ENCODE measurements around the gene MPDZ. TPM values are rescaled to one million over a fixed set of nuclear protein-coding genes. Genes with fewer than 3 reads are reported as not detected.

MPDZ gene
- total RNA-seq, 1 experiment from 2014 or later, result 15.3 TPM

DNA sequence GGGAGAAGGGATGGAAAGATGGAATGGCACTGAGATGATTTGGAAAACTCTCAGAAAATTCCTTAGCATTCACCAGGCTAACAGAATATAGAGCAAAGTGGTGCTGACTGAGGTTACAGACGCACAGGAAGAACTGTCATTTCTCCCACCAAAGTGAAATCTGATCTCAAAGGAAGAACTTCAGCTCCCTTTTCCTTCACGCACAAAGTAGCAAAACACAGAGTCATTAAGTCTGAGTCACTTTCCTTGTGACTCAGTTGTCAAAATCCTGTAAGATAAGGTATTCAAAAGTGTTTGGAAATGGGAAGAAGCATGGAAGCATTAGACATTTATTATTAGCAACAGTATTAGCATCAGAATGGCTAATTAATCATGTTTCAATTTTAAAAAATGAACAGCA is 11.7 kb downstream of the MPDZ start:
- ChIA-PET CTCF (no interaction called here), POLR2A (ENCODE audit: unreplicated experiment) (interaction anchor here (0.8 kb wide), 1 partner anchor 1044 kb away, joined by 16 read pairs; no protein-coding TSS in a partner anchor)
- H3K27ac ChIP-seq, result peak overlapping the region; percentile 14
- no peaks in the 10 kb centered on the region for H3K9me2 ChIP-seq (ENCODE audit: insufficient read depth)
- H3K4me2 ChIP-seq, result no peak overlapping the region
- H4K20me1 ChIP-seq (ENCODE audit: insufficient read depth), result no peaks in the 10 kb centered on the region
- H3F3A ChIP-seq (ENCODE audit: insufficient read depth, low read depth), result peaks cover 7% of the 10 kb centered on the region; the same call in 1 of the 2 replicates
- no peak overlapping the region for H2AFZ ChIP-seq
- H3K79me2 ChIP-seq (ENCODE audit: low read depth), result no peaks in the 10 kb centered on the region; the same call in 1 of the 2 replicates
- no peak overlapping the region for H3K4me3 ChIP-seq
- no peaks in the 10 kb centered on the region for H3K9me3 ChIP-seq (ENCODE audit: insufficient read depth, low read depth)
- peaks cover 11% of the 10 kb centered on the region; the same call in 1 of the 2 replicates for H3K4me1 ChIP-seq (replicated peaks; ENCODE audit: insufficient read depth)
- intact Hi-C loops (cut with micrococcal nuclease; ENCODE audit: unreplicated experiment), result no loop called here
- TF ChIP-seq, protein P1, sequence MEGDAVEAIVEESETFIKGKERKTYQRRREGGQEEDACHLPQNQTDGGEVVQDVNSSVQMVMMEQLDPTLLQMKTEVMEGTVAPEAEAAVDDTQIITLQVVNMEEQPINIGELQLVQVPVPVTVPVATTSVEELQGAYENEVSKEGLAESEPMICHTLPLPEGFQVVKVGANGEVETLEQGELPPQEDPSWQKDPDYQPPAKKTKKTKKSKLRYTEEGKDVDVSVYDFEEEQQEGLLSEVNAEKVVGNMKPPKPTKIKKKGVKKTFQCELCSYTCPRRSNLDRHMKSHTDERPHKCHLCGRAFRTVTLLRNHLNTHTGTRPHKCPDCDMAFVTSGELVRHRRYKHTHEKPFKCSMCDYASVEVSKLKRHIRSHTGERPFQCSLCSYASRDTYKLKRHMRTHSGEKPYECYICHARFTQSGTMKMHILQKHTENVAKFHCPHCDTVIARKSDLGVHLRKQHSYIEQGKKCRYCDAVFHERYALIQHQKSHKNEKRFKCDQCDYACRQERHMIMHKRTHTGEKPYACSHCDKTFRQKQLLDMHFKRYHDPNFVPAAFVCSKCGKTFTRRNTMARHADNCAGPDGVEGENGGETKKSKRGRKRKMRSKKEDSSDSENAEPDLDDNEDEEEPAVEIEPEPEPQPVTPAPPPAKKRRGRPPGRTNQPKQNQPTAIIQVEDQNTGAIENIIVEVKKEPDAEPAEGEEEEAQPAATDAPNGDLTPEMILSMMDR (conservative IDR thresholded peaks at IDR 0.05), result no peak
- no peak for TF ChIP-seq EZH2 (IDR thresholded peaks at IDR 0.05; ENCODE audit: low read depth)
- no peaks in the 10 kb centered on the region for H3K27me3 ChIP-seq (ENCODE audit: insufficient read depth, low read depth)
- no TSS peak for BruUV-seq (replicated peaks)
- no peaks in the 10 kb centered on the region for H3K36me3 ChIP-seq (ENCODE audit: low read depth)
- peak in 1 of 2 experiments; percentile 61 for DNase-seq

DNA sequence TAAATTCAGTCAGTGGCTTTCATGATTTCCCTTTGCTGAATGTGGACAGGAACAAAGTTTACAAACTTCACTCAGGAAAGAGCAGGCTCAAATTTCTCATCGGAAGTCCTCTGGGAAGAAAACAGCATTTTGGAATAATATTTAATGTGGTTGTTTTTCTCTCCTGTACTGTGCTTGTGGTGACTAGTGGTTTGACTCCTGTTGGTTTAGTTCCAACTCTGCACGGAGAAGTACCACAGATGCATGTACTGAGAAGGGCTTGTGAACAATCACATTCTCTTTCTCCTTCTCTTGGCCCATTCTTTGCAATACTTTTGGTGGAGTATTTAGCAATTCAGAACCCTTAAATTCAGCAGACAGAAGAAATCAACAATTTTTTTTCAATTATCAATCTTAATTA is 13.3 kb downstream of the MPDZ start:
- CTCF ChIA-PET, result no interaction called here
- no peaks in the 10 kb centered on the region for H3K9me2 ChIP-seq (ENCODE audit: insufficient read depth)
- H3K9me3 ChIP-seq (ENCODE audit: insufficient read depth, low read depth), result no peaks in the 10 kb centered on the region
- H3K27ac ChIP-seq, result no peak overlapping the region
- no TSS peak for BruUV-seq (replicated peaks)
- TF ChIP-seq, protein P1 (conservative IDR thresholded peaks at IDR 0.05), result no peak
- no peak for TF ChIP-seq EZH2 (IDR thresholded peaks at IDR 0.05; ENCODE audit: low read depth)
- peaks cover 11% of the 10 kb centered on the region; the same call in 1 of the 2 replicates for H3K4me1 ChIP-seq (replicated peaks; ENCODE audit: insufficient read depth)
- POLR2A ChIA-PET (ENCODE audit: unreplicated experiment), result no interaction called here
- H3K36me3 ChIP-seq (ENCODE audit: low read depth), result no peaks in the 10 kb centered on the region
- H3K4me3 ChIP-seq, result no peak overlapping the region
- no peaks in the 10 kb centered on the region for H3K27me3 ChIP-seq (ENCODE audit: insufficient read depth, low read depth)
- no peaks in the 10 kb centered on the region; the same call in 1 of the 2 replicates for H3K79me2 ChIP-seq (ENCODE audit: low read depth)
- intact Hi-C loops (cut with micrococcal nuclease; ENCODE audit: unreplicated experiment), result no loop called here
- H4K20me1 ChIP-seq (ENCODE audit: insufficient read depth), result no peaks in the 10 kb centered on the region
- no peak overlapping the region for H2AFZ ChIP-seq
- peaks cover 7% of the 10 kb centered on the region; the same call in 1 of the 2 replicates for H3F3A ChIP-seq (ENCODE audit: insufficient read depth, low read depth)
- no peak for DNase-seq
- H3K4me2 ChIP-seq, result no peak overlapping the region

DNA sequence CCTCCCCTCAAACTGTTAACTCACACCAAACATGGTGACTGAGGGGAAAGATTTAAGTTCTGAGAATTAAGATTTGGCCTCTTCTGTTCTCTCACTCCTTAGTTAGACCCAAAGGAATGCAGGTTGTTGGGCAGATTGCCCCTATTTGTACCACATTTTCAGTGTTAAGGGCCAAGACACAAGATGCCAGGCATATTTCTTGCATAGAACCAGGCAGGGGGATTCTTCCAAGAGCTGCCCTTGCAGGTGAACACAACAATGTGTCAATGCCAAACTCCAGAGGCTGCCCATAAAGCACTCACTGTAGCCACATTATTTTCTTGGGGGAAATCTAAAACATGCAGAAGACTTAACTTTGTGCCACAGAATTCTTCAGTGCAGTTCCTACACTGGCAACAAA is 14.7 kb downstream of the MPDZ start:
- Histone ChIP-seq H3K9me2 (ENCODE audit: insufficient read depth) (no peaks in the 10 kb centered on the region), H4K20me1 (ENCODE audit: insufficient read depth) (no peaks in the 10 kb centered on the region), H3K9me3 (ENCODE audit: insufficient read depth, low read depth) (no peaks in the 10 kb centered on the region), H3K27ac (no peak overlapping the region), H3K36me3 (ENCODE audit: low read depth) (no peaks in the 10 kb centered on the region), H2AFZ (no peak overlapping the region), H3K4me3 (no peak overlapping the region), H3F3A (ENCODE audit: insufficient read depth, low read depth) (peaks cover 7% of the 10 kb centered on the region; the same call in 1 of the 2 replicates), H3K27me3 (ENCODE audit: insufficient read depth, low read depth) (no peaks in the 10 kb centered on the region), H3K4me2 (no peak overlapping the region), H3K4me1 (replicated peaks; ENCODE audit: insufficient read depth) (peaks cover 11% of the 10 kb centered on the region; the same call in 1 of the 2 replicates), H3K79me2 (ENCODE audit: low read depth) (no peaks in the 10 kb centered on the region; the same call in 1 of the 2 replicates)
- TF ChIP-seq, protein P1 (conservative IDR thresholded peaks at IDR 0.05), result no peak
- TF ChIP-seq EZH2 (IDR thresholded peaks at IDR 0.05; ENCODE audit: low read depth), result no peak
- BruUV-seq (replicated peaks), result no TSS peak
- ChIA-PET CTCF (no interaction called here), POLR2A (ENCODE audit: unreplicated experiment) (no interaction called here)
- no peak for DNase-seq
- intact Hi-C loops (cut with micrococcal nuclease; ENCODE audit: unreplicated experiment), result no loop called here
